Activated CD4-positive, alpha-beta memory T cell treated with anti-CD3 and anti-CD28 coated beads for 36 hours (primary cell): ENCODE results near the gene TDP2. TPM values are rescaled to one million over a fixed set of nuclear protein-coding genes. Genes with fewer than 3 reads are reported as not detected.
"Not testable (repeated sequence)": the region's sequence is repeated elsewhere in the genome, so short reads cannot be mapped to it uniquely, and the experiment has no call there.

ENCODE experiments used
- CTCF ChIA-PET: fragments of 350-600 bp; sonication (Branson Sonifier 250); formaldehyde crosslinking; loops from one replicate; lab custom pipeline; 2021; ENCODE audit warnings: antibody characterized with exemption, inconsistent platforms; lab: Charles Lee
- POLR2A ChIA-PET: fragments of 350-600 bp; sonication (Branson Sonifier 250); formaldehyde crosslinking; loops from one replicate; lab custom pipeline; 2021; ENCODE audit warnings: antibody characterized with exemption; lab: Charles Lee
- DNase-seq: peaks from one replicate; pipeline ENCODE4 v3.0.0-alpha.2; 2020
- H3K27ac Mint-ChIP-seq: one replicate; pipeline ENCODE4 v1.8.0; 2021; ENCODE audit warnings: mixed read lengths
- H3K27me3 Mint-ChIP-seq: one replicate; pipeline ENCODE4 v1.8.0; 2021; ENCODE audit warnings: mixed read lengths
- H3K36me3 Mint-ChIP-seq: one replicate; pipeline ENCODE4 v1.8.0; 2021; ENCODE audit warnings: mixed read lengths
- H3K4me1 Mint-ChIP-seq: one replicate; pipeline ENCODE4 v1.8.0; 2021; ENCODE audit warnings: low read depth, mixed read lengths
- H3K4me3 Mint-ChIP-seq: one replicate; pipeline ENCODE4 v1.8.0; 2021; ENCODE audit warnings: mild to moderate bottlenecking, mixed read lengths
- H3K9me3 Mint-ChIP-seq: one replicate; pipeline ENCODE4 v1.8.0; 2021; ENCODE audit warnings: mixed read lengths
- intact Hi-C: fragments of 100-400 bp; cut with micrococcal nuclease; formaldehyde crosslinking; loops from one replicate; pipeline ENCODE4 v1.15.1; 2023
- total RNA-seq, 2 experiments: library from RNA; stranded (reverse); gene quantifications; one replicate each; pipeline ENCODE4 v1.2.3, GENCODE V29; 2021

The TDP2 gene
- total RNA-seq, 2 experiments from 2014 or later = 47.5 to 48.6 TPM

GRCh38 chr6:24642061-24642460 lies 24.6 kb downstream of the TDP2 start:
- Mint-ChIP-seq H3K27me3 (peaks cover 17% of the 10 kb centered on the region), H3K4me1 (peaks cover 19% of the 10 kb centered on the region), H3K9me3 (no peaks in the 10 kb centered on the region), H3K36me3 (no peaks in the 10 kb centered on the region), H3K27ac (no peak overlapping the region), H3K4me3 (no peak overlapping the region)
- ChIA-PET POLR2A (no interaction called here), CTCF (no interaction called here)
- intact Hi-C loops = no loop called here
- DNase-seq = no peak

DNA sequence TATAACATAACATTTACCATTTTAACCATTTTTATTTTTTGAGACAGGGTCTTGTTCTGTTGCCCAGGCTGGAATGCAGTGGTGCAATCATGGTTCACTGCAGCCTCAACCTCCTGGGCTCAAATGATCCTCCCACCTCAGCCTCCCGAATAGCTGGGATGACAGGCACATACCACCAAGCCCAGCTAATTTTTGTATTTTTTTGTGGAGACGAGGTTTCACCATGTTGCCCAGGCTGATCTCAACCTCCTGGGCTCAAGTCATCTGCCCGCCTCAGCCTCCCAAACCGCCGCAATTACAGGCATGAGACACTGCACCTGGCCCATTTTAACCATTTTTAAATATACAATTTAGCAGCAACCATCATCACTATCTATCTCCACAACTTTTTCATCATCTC lies 26.1 kb downstream of the TDP2 start:
- DNase-seq, POLR2A ChIA-PET, H3K36me3 Mint-ChIP-seq, H3K4me3 Mint-ChIP-seq, CTCF ChIA-PET, H3K9me3 Mint-ChIP-seq, intact Hi-C loops, H3K27ac Mint-ChIP-seq: not testable (repeated sequence)
- Mint-ChIP-seq H3K27me3 (peaks cover 18% of the 10 kb centered on the region), H3K4me1 (peaks cover 11% of the 10 kb centered on the region)

GRCh38 chr6:24640166-24640565 lies 26.5 kb downstream of the TDP2 start:
- POLR2A ChIA-PET = interaction anchor here (0.6 kb wide), 1 partner anchor 15 kb away, joined by 3 read pairs; no protein-coding TSS in a partner anchor
- intact Hi-C loops = no loop called here
- CTCF ChIA-PET = no interaction called here

DNA sequence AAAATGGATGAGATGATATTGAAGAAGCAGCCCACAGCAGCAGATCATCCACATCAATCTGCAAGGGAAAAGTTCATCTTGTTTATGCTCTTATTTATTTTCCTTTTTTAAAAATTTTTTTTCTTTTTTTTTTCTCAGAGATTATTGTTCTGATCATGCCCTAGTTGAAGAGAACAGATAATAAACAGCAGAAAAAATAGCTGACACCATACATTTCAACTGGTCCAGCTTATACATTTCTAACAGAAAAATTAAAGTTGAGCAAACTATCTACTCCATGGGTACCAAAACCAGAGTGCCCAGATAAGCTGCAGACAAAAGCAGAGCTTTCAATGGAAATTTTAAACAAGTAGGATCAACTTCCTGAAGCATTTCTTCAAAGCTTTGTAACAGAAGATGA lies 30.0 kb downstream of the TDP2 start:
- Mint-ChIP-seq H3K4me3 (no peak overlapping the region), H3K9me3 (no peaks in the 10 kb centered on the region), H3K36me3 (no peaks in the 10 kb centered on the region), H3K4me1 (peaks cover 3% of the 10 kb centered on the region), H3K27me3 (peaks cover 12% of the 10 kb centered on the region), H3K27ac (no peak overlapping the region)
- intact Hi-C loops = no loop called here
- ChIA-PET POLR2A (interaction anchor here (0.7 kb wide), 1 partner anchor 139 kb away, joined by 3 read pairs; no protein-coding TSS in a partner anchor), CTCF (interaction anchor here (1.1 to 4.7 kb wide), 3 partner anchors 53 to 138 kb away, joined by 3 to 17 read pairs (median 4); partner anchors contain the start of gene GMNN)
- DNase-seq = no peak

More at GRCh38 chr6:24640166-24640565, 26.5 kb downstream of the TDP2 start:
- H3K4me3 Mint-ChIP-seq = no peak overlapping the region
- no peak overlapping the region for H3K27ac Mint-ChIP-seq
- H3K27me3 Mint-ChIP-seq = peaks cover 13% of the 10 kb centered on the region
- DNase-seq = no peak
- peaks cover 6% of the 10 kb centered on the region for H3K4me1 Mint-ChIP-seq
- no peaks in the 10 kb centered on the region for H3K36me3 Mint-ChIP-seq
- no peaks in the 10 kb centered on the region for H3K9me3 Mint-ChIP-seq

GRCh38 chr6:24632573-24632972 lies 34.1 kb downstream of the TDP2 start:
- no peak overlapping the region for H3K27ac Mint-ChIP-seq
- ChIA-PET POLR2A (no interaction called here), CTCF (no interaction called here)
- peaks cover 12% of the 10 kb centered on the region for H3K27me3 Mint-ChIP-seq
- no peaks in the 10 kb centered on the region for H3K9me3 Mint-ChIP-seq
- no peak for DNase-seq
- intact Hi-C loops = no loop called here
- no peaks in the 10 kb centered on the region for H3K4me1 Mint-ChIP-seq
- H3K4me3 Mint-ChIP-seq = no peak overlapping the region
- H3K36me3 Mint-ChIP-seq = no peaks in the 10 kb centered on the region

DNA sequence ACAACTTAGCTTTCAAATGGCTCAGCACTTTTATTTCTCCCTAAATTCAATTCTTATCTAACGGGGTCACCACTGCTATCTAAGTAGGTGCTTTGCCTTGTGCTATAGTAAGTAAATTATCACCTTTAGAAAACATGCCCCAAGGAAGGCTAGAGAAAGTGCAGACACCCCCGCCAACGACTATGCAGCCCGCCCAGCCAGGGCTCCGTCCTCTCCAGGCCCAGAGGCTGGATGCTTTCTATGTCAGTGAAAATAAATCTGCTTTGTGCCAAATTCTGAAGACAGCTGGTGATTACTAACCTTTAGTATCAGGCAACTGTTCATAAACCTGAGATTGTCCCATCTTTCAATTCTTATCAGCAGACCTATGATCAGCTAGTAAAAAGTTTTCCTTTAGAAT lies 35.0 kb downstream of the TDP2 start:
- intact Hi-C loops = no loop called here
- Mint-ChIP-seq H3K4me1 (no peaks in the 10 kb centered on the region), H3K27me3 (peaks cover 12% of the 10 kb centered on the region), H3K36me3 (no peaks in the 10 kb centered on the region), H3K9me3 (no peaks in the 10 kb centered on the region), H3K27ac (no peak overlapping the region), H3K4me3 (no peak overlapping the region)
- ChIA-PET CTCF (no interaction called here), POLR2A (no interaction called here)
- DNase-seq = no peak

DNA sequence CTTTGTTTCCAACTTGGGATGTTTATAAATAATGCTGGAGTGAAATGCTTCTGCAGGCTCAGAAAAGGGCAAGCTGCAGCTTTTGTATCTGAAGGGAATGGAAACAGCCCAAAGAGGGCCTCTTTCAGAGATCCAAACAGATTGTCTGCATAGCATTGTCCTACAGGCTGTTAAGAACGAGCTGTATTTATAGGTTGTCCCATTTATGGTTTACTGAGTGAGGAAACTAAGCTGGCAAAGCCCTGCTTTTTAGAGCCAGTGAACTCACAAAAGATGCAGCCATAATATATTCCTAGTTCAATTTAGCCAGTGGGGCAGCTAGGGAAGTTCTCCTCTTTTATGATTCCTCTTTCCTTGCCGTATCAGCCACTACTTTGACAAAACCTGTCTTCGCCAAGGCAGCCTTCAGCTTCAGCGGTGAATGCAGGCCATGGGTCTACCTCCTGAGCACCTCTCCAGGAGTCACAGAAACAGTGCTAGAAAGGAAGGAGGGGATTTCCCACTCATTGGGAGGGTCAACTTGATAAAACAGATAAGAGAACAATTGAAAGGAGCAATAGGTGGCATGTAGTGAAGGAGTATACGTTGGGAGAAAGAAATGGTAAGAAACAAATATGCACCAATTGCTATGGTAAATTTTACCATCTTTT lies 35.7 kb downstream of the TDP2 start:
- no peaks in the 10 kb centered on the region for H3K4me1 Mint-ChIP-seq
- CTCF ChIA-PET = interaction anchor here (0.7 to 1.1 kb wide), 3 partner anchors 30 to 291 kb away, joined by 3 to 4 read pairs (median 3); no protein-coding TSS in a partner anchor
- H3K4me3 Mint-ChIP-seq = no peak overlapping the region
- H3K36me3 Mint-ChIP-seq = no peaks in the 10 kb centered on the region
- no peaks in the 10 kb centered on the region for H3K9me3 Mint-ChIP-seq
- POLR2A ChIA-PET = no interaction called here
- H3K27ac Mint-ChIP-seq = no peak overlapping the region
- peaks cover 11% of the 10 kb centered on the region for H3K27me3 Mint-ChIP-seq
- DNase-seq = no peak
- intact Hi-C loops = no loop called here

- no peaks in the 10 kb centered on the region for H3K27me3 Mint-ChIP-seq
- no peak for DNase-seq
- H3K9me3 Mint-ChIP-seq = no peaks in the 10 kb centered on the region
- ChIA-PET CTCF (interaction anchor here (0.9 to 1.8 kb wide), 4 partner anchors 38 to 40 kb away, joined by 4 to 5 read pairs (median 5); no protein-coding TSS in a partner anchor), POLR2A (no interaction called here)
- H3K27ac Mint-ChIP-seq = no peak overlapping the region
- intact Hi-C loops = no loop called here
- no peak overlapping the region for H3K4me3 Mint-ChIP-seq
- no peaks in the 10 kb centered on the region for H3K36me3 Mint-ChIP-seq
- H3K4me1 Mint-ChIP-seq = no peaks in the 10 kb centered on the region
Observed at GRCh38 chr6:24621626-24622289, 44.9 kb downstream of the TDP2 start.

GRCh38 chr6:24620637-24621036 lies 46.1 kb downstream of the TDP2 start:
- intact Hi-C loops = no loop called here
- DNase-seq = no peak
- Mint-ChIP-seq H3K4me1 (no peaks in the 10 kb centered on the region), H3K36me3 (no peaks in the 10 kb centered on the region), H3K9me3 (no peaks in the 10 kb centered on the region), H3K27ac (no peak overlapping the region), H3K27me3 (no peaks in the 10 kb centered on the region), H3K4me3 (no peak overlapping the region)
- ChIA-PET POLR2A (no interaction called here), CTCF (interaction anchor here (0.9 to 1.4 kb wide), 2 partner anchors 37 to 39 kb away, joined by 4 to 5 read pairs; no protein-coding TSS in a partner anchor)

DNA sequence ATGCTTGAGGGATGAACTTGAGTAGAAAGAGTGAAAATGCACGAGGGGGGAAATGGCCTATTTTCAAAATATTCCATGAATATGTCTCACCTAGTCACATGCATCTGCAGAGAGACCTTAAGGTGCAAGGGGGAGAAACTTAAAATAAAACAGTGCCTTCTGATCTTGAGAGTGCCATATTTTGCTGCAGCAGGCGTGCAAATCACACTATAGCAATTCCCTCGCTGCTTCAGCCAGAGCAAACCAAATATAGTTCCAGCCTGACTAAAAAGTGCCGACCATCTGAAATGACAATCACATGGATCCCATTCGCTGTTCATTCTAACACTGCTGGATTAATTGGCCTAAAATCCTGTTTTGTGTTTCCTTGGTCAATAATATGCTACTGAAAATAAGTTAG lies 47.0 kb downstream of the TDP2 start:
- POLR2A ChIA-PET = no interaction called here
- H3K4me3 Mint-ChIP-seq = no peak overlapping the region

GRCh38 chr6:24614648-24615047 lies 52.1 kb downstream of the TDP2 start:
- DNase-seq = no peak
- peaks cover 5% of the 10 kb centered on the region for H3K27me3 Mint-ChIP-seq
- intact Hi-C loops = no loop called here
- ChIA-PET CTCF (no interaction called here), POLR2A (no interaction called here)
- H3K27ac Mint-ChIP-seq = no peak overlapping the region
- H3K36me3 Mint-ChIP-seq = no peaks in the 10 kb centered on the region
- no peaks in the 10 kb centered on the region for H3K4me1 Mint-ChIP-seq
- H3K9me3 Mint-ChIP-seq = no peaks in the 10 kb centered on the region
- no peak overlapping the region for H3K4me3 Mint-ChIP-seq

More for the DNA sequence above, 47.0 kb downstream of the TDP2 start:
- Mint-ChIP-seq H3K36me3 (no peaks in the 10 kb centered on the region), H3K27ac (no peak overlapping the region), H3K4me1 (no peaks in the 10 kb centered on the region), H3K9me3 (no peaks in the 10 kb centered on the region), H3K27me3 (no peaks in the 10 kb centered on the region)
- no peak for DNase-seq
- intact Hi-C loops = no loop called here
- CTCF ChIA-PET = no interaction called here

GRCh38 chr6:24614043-24614420 lies 52.7 kb downstream of the TDP2 start:
- ChIA-PET POLR2A (no interaction called here), CTCF (no interaction called here)
- Mint-ChIP-seq H3K4me3 (no peak overlapping the region), H3K9me3 (no peaks in the 10 kb centered on the region), H3K36me3 (no peaks in the 10 kb centered on the region), H3K4me1 (no peaks in the 10 kb centered on the region), H3K27ac (no peak overlapping the region), H3K27me3 (peaks cover 5% of the 10 kb centered on the region)
- intact Hi-C loops = no loop called here
- no peak for DNase-seq
